IMR-90 (cell line): ENCODE results near the gene PRR16.

ENCODE experiments used
- MAFK ChIP-seq: IDR thresholded peaks from 2 replicates; pipeline ENCODE4 v1.6.1; 2012; ENCODE audit warnings: low read depth, low read length, improper control_type of control experiment
- TF ChIP-seq, protein P1 (sequence below): conservative IDR thresholded peaks from 2 replicates; pipeline ENCODE4 v1.5.1; 2012; ENCODE audit warnings: mild to moderate bottlenecking, low read depth, low read length, improper control_type of control experiment
- TF ChIP-seq, protein P2 (sequence below): fragments of 150-350 bp; IDR thresholded peaks from 2 replicates; pipeline ENCODE4 v1.6.1; 2017; ENCODE audit warnings: mild to moderate bottlenecking, antibody characterized with exemption, low read length, low read depth

DNA sequence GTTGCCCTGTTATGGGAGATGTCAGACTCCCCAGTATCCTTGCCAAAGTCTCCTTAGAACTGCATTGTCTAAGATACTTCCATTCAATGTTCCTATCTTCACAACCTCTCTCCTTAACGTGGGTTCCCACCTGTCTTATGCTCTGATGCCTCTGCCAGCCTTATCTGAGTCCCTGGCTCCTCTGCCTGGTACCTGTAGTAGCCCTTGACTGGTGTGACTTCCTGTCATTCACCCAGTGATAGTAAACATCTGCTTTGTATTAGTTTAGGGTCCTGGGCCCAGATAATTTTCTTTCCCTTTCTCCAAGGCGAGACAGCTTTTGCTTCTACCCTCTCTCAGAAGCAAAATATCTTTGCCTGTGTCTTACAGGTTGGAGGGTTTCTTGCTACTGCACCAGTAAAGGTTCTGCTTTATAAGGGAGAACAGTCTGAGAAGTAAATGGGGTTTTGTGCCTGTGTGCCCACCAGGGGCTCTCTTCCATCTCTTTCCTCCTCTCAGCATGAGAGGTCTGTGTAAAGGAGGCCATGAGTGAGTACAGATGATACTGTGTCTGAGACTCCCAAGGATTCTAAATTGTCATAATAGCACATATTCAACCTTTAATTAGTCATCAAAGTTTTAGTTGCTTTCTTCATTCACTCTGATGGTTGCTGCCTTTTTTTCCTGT is 220.8 kb downstream of the PRR16 start:
- TF ChIP-seq, protein P1, sequence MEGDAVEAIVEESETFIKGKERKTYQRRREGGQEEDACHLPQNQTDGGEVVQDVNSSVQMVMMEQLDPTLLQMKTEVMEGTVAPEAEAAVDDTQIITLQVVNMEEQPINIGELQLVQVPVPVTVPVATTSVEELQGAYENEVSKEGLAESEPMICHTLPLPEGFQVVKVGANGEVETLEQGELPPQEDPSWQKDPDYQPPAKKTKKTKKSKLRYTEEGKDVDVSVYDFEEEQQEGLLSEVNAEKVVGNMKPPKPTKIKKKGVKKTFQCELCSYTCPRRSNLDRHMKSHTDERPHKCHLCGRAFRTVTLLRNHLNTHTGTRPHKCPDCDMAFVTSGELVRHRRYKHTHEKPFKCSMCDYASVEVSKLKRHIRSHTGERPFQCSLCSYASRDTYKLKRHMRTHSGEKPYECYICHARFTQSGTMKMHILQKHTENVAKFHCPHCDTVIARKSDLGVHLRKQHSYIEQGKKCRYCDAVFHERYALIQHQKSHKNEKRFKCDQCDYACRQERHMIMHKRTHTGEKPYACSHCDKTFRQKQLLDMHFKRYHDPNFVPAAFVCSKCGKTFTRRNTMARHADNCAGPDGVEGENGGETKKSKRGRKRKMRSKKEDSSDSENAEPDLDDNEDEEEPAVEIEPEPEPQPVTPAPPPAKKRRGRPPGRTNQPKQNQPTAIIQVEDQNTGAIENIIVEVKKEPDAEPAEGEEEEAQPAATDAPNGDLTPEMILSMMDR, result peak; percentile 26; the same call in 1 of the 2 replicates
- no peak for TF ChIP-seq MAFK
- TF ChIP-seq, protein P2, sequence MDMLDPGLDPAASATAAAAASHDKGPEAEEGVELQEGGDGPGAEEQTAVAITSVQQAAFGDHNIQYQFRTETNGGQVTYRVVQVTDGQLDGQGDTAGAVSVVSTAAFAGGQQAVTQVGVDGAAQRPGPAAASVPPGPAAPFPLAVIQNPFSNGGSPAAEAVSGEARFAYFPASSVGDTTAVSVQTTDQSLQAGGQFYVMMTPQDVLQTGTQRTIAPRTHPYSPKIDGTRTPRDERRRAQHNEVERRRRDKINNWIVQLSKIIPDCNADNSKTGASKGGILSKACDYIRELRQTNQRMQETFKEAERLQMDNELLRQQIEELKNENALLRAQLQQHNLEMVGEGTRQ, result no peak
